GM12874 (cell line): ENCODE results near the gene RUNDC3A.

Source experiments
- CTCF ChIP-seq: IDR thresholded peaks from 2 replicates; pipeline ENCODE4 v1.5.1; 2011; ENCODE audit warnings: low read depth, mild to moderate bottlenecking, control low read depth, low read length, moderate library complexity; ENCODE audit not compliant: insufficient read depth

RUNDC3A gene

DNA sequence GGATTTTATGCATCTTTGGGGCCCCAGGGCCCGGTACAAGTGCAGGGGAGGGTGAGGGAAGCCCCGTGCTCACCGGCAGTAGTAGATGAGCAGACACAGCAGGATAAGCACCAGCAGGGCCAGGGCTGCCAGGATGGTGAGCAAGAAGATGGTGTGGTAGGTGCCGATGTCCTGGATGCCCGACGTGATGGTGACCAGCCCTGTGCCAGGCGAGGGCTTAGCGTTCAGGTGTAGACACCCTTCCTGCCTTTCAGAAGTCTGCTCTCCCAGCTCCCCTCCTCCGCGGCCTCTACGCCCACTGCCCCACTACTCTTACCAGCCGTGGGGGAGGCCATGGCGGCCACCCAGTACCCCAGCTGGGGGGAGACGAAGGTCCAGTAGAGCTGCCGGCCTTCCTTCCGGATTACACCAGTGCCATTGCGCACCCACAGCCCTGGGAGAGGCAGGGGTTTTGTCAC lies 47.3 kb downstream of the RUNDC3A start:
- TF ChIP-seq CTCF, result no peak

GRCh38 chr17:44356241-44356640 lies 47.8 kb downstream of the RUNDC3A start:
- TF ChIP-seq CTCF, result no peak

- no peak for TF ChIP-seq CTCF
These were observed 49.7 kb downstream of the RUNDC3A start for GRCh38 chr17:44358066-44358465.

GRCh38 chr17:44359006-44359405 lies 50.6 kb downstream of the RUNDC3A start:
- no peak for TF ChIP-seq CTCF

DNA sequence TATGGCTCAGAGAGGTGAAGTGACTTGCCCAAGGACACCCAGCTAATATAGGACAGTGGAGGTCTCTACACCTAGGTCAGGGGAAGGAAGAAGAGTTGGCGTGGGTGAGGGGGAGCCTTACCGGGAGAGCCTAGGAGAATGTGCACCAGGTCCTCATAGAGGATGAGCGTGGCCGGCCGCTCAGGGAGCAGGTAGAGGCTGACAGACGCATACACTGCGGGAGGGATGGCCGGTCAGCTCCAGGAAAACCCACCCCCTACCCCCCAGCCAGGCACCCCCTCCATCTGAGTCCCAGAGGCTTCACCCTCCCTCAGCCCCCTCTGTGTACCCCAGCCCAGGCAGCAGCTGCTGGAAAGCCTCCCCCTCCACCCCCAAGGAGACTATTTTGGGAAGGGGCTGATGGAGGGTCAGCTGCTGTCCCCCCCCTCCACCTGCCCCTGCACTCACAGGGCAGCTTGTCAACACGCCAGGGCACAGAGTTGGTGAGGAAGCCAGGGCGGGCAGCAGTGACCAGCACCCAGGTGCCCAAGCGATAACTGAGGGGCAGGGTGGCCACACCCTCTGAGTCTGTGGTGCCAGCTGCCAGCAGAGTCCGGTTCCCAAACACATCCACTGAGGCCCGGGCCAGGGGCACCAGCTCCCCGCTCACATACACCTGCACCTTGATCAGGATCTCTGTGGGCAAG lies 51.2 kb downstream of the RUNDC3A start:
- TF ChIP-seq CTCF, result no peak

- no peak for TF ChIP-seq CTCF
These were observed 51.7 kb downstream of the RUNDC3A start for GRCh38 chr17:44360144-44360533.

DNA sequence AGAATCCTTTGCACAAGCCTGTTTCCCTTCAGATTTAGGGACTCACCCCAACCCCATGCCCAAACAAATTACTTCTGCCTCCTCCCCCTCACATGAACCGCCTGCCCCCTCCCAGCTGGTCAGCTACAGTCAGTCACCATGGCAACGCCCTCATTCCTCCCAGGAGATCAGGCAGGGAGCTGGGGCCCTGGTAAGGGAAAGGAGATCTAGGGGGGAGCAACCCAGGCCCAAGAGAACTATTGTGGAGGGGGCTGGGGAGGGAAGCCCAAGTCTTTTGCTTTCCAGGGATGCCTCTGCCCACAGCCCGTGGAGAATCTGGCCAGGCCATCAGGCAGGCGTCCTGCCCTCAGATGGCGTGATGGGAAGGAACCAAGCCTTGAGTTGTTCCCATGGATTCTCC lies 52.4 kb downstream of the RUNDC3A start:
- TF ChIP-seq CTCF, result no peak
